CD4-positive, alpha-beta memory T cell (primary cell): ENCODE measurements around the gene SLC37A1. TPM values are rescaled to one million over a fixed set of nuclear protein-coding genes. Genes with fewer than 3 reads are reported as not detected.

Experiments used
- CTCF ChIA-PET: fragments of 350-600 bp; sonication (Branson Sonifier 250); formaldehyde crosslinking; loops from one replicate; lab custom pipeline; 2021; ENCODE audit warnings: inconsistent platforms; ENCODE audit not compliant: partially characterized antibody; lab: Charles Lee
- POLR2A ChIA-PET: fragments of 350-600 bp; sonication (Branson Sonifier 250); formaldehyde crosslinking; loops from one replicate; lab custom pipeline; 2021; ENCODE audit not compliant: partially characterized antibody; lab: Charles Lee
- DNase-seq, 5 donors: peaks; one replicate each; pipeline versions ENCODE4 v3.0.0 to v3.0.0-alpha.2; 2020 to 2022; ENCODE audit warnings: mixed read lengths in 1 of 5
- H3K27ac ChIP-seq: one replicate; pipeline ENCODE4 v1.7.0; 2013; ENCODE audit warnings: low read depth, low read length
- H3K27me3 ChIP-seq: 2 replicates; pipeline ENCODE4 v1.7.0; 2013; ENCODE audit warnings: mild to moderate bottlenecking, low read length, moderate library complexity; ENCODE audit not compliant: insufficient read depth
- H3K36me3 ChIP-seq: 2 replicates; pipeline ENCODE4 v1.7.0; 2013; ENCODE audit warnings: mild to moderate bottlenecking, low read length, moderate library complexity; ENCODE audit not compliant: insufficient read depth
- H3K4me1 ChIP-seq: 2 replicates; pipeline ENCODE4 v1.7.0; 2013; ENCODE audit warnings: mild to moderate bottlenecking, low read length, moderate library complexity; ENCODE audit not compliant: insufficient read depth
- H3K4me3 ChIP-seq, 2 donors: one replicate each; pipeline ENCODE4 v1.7.0; 2013; ENCODE audit warnings: low read length in 2 of 2, mild to moderate bottlenecking in 1 of 2
- H3K9me3 ChIP-seq, 2 donors: one replicate each; pipeline ENCODE4 v1.7.0; 2013; ENCODE audit warnings: low read length in 2 of 2, control low read depth in 1 of 2; ENCODE audit not compliant: control insufficient read depth in 1 of 2
- H3K27ac Mint-ChIP-seq, 7 donors: one replicate each; pipeline ENCODE4 v1.8.0; 2020 to 2021; ENCODE audit warnings: mixed read lengths in 7 of 7, mild to moderate bottlenecking in 6 of 7, inconsistent platforms in 3 of 7, moderate library complexity in 3 of 7
- H3K27me3 Mint-ChIP-seq, 2 donors: one replicate each; pipeline ENCODE4 v1.8.0; 2020 to 2021; ENCODE audit warnings: mixed read lengths in 2 of 2
- H3K36me3 Mint-ChIP-seq, 2 donors: one replicate each; pipeline ENCODE4 v1.8.0; 2020 to 2021; ENCODE audit warnings: mixed read lengths in 2 of 2, inconsistent platforms in 1 of 2, mild to moderate bottlenecking in 1 of 2
- H3K4me1 Mint-ChIP-seq, 4 donors: one replicate each; pipeline ENCODE4 v1.8.0; 2020 to 2021; ENCODE audit warnings: mixed read lengths in 4 of 4, mild to moderate bottlenecking in 1 of 4
- H3K4me3 Mint-ChIP-seq, 8 donors: one replicate each; pipeline ENCODE4 v1.8.0; 2020 to 2021; ENCODE audit warnings: mixed read lengths in 8 of 8, mild to moderate bottlenecking in 7 of 8, moderate library complexity in 6 of 8, inconsistent platforms in 3 of 8
- H3K9me3 Mint-ChIP-seq, 8 donors: one replicate each; pipeline ENCODE4 v1.8.0; 2020 to 2021; ENCODE audit warnings: mixed read lengths in 8 of 8, mild to moderate bottlenecking in 5 of 8, inconsistent platforms in 3 of 8, moderate library complexity in 1 of 8
- intact Hi-C: fragments of 100-400 bp; cut with micrococcal nuclease; formaldehyde crosslinking; loops from one replicate; pipeline ENCODE4 v1.15.1; 2023
- polyA plus RNA-seq, 2 donors: library from polyadenylated mRNA; unstranded; fragments of 300-500 nt; fragmentation: Illumina TruSeq; gene quantifications; one replicate each; pipeline ENCODE4 v1.2.3, GENCODE V29; 2021
- total RNA-seq, 2 experiments: library from RNA; stranded (reverse); gene quantifications; one replicate each; pipeline ENCODE4 v1.2.3, GENCODE V29; 2021

Gene SLC37A1
- total and polyA plus RNA-seq, 4 experiments from 2014 or later, result 4.7 to 18.5 (median 12.6) TPM

DNA sequence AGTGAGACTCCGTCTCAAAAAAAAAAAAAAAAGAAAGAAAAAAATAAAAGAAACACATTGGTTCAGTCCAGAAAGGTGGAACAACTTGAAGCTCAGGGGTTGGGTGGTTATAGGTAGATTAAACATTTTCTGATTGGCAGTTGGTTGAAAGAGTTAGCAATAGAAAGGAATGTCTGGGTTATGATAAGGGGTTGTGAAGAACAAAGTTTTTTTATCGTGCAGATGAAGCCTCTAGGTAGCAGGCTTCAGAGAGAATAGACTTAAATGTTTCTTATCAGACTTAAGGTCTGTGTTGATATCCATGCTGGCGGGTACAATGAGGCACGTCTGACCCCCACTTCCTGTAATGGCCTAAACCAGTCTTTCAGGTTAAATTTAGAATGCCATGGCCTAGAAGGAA, 94.8 kb downstream of the SLC37A1 start:
- Mint-ChIP-seq H3K9me3 (peaks cover 2 to 35% (median 21%) of the 10 kb centered on the region in 8 donors), H3K27ac (no peak overlapping the region), H3K4me3 (no peak overlapping the region), H3K27me3 (no peaks in the 10 kb centered on the region), H3K4me1 (peaks cover 0 to 12% (median 6%) of the 10 kb centered on the region in 4 donors), H3K36me3 (peaks cover 0 to 4% of the 10 kb centered on the region in 2 donors)
- Histone ChIP-seq H3K36me3 (no peaks in the 10 kb centered on the region), H3K4me1 (no peaks in the 10 kb centered on the region), H3K27ac (no peak overlapping the region), H3K9me3 (no peaks in the 10 kb centered on the region), H3K4me3 (no peak overlapping the region), H3K27me3 (no peaks in the 10 kb centered on the region)
- intact Hi-C loops, result no loop called here
- no peak for DNase-seq
- ChIA-PET POLR2A (no interaction called here), CTCF (no interaction called here)

DNA sequence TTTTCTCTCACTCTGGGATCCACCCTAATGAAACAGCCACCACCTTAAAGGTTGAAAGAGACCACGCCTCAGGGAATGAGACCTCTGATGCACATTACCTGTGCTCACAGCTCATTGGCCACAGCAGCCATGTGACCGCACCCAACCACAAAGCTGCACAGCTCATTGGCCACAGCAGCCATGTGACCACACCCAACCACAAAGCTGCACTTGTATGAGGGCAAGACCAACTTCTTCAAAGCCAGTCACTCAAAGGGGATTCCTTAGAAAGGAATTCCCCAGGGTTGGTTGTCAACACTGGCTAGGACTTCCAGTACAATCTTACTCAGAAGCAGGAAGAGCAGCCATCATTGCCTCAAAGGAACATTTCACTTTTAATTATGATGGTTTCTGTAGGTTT, 96.2 kb downstream of the SLC37A1 start:
- peaks cover 2 to 29% (median 16%) of the 10 kb centered on the region in 8 donors for H3K9me3 Mint-ChIP-seq
- peak; percentile 12 to 72 (median 35) for DNase-seq
- H3K27ac Mint-ChIP-seq, result peak overlapping the region in 3 of 7 donors; percentile 17 to 57 (median 52)
- H3K4me1 ChIP-seq, result peaks cover 13% of the 10 kb centered on the region
- no peak overlapping the region for H3K27ac ChIP-seq
- H3K27me3 Mint-ChIP-seq, result no peaks in the 10 kb centered on the region
- intact Hi-C loops, result no loop called here
- peaks cover 0 to 4% of the 10 kb centered on the region in 2 donors for H3K36me3 Mint-ChIP-seq
- H3K4me3 ChIP-seq, result no peak overlapping the region
- ChIA-PET CTCF (no interaction called here), POLR2A (no interaction called here)
- no peaks in the 10 kb centered on the region for H3K36me3 ChIP-seq
- H3K4me3 Mint-ChIP-seq, result no peak overlapping the region
- peaks cover 0 to 14% (median 13%) of the 10 kb centered on the region in 4 donors for H3K4me1 Mint-ChIP-seq
- H3K27me3 ChIP-seq, result no peaks in the 10 kb centered on the region
- H3K9me3 ChIP-seq, result no peaks in the 10 kb centered on the region

DNA sequence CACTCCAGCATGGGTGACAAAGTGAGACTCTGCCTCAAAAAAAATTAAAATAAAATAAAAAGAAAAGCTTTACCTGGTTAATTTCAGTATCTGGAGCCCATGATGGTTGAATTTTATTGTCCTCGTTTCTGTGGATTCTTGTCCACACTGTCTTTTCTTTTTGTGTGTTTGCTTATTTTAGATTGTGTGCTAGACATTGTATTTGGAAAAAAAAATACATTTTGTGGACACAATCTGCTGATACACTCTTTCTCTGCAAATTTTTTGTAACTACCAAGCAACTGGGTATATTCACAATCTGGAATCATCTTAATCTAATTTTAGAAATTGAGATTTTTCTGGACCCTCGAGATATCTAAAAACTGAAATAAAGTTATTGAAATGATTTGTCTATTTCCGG, 98.2 kb downstream of the SLC37A1 start:
- intact Hi-C loops, result no loop called here
- CTCF ChIA-PET, result no interaction called here

DNA sequence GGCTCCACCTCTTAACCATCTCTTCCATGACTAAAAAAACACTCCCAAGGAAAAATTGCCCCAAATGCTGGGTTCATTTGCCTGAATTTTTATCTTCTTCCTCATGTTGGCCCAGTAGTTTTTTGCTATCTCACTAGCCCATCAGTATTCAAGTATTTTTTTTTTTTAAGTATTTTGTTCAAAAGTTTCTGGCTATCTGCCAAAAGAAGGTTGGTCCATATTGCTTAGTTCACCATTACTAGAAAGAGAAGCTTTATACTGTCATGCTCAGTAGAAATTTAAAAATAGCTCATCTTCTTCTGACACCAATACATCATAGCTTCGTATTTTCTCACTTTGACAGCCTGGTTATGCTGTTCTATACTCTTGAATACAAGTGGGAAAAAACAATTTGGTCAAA, 98.7 kb downstream of the SLC37A1 start:
- no peaks in the 10 kb centered on the region for H3K27me3 ChIP-seq
- H3K4me1 ChIP-seq, result peaks cover 35% of the 10 kb centered on the region
- no peak overlapping the region for H3K27ac ChIP-seq
- no peaks in the 10 kb centered on the region for H3K36me3 ChIP-seq
- ChIA-PET POLR2A (no interaction called here), CTCF (no interaction called here)
- no peaks in the 10 kb centered on the region for H3K9me3 ChIP-seq
- DNase-seq, result no peak
- Mint-ChIP-seq H3K4me1 (peaks cover 0 to 17% (median 13%) of the 10 kb centered on the region in 4 donors), H3K4me3 (peak overlapping the region in 1 of 8 donors; percentile 28), H3K9me3 (peaks cover 0 to 16% (median 5%) of the 10 kb centered on the region in 8 donors), H3K27me3 (no peaks in the 10 kb centered on the region), H3K27ac (no peak overlapping the region), H3K36me3 (no peaks in the 10 kb centered on the region)
- intact Hi-C loops, result no loop called here
- H3K4me3 ChIP-seq, result no peak overlapping the region

More for the DNA sequence above, 98.2 kb downstream of the SLC37A1 start:
- no peak overlapping the region for H3K4me3 Mint-ChIP-seq
- H3K36me3 Mint-ChIP-seq, result no peaks in the 10 kb centered on the region
- peaks cover 0 to 16% (median 13%) of the 10 kb centered on the region in 4 donors for H3K4me1 Mint-ChIP-seq
- H3K9me3 Mint-ChIP-seq, result peaks cover 0 to 16% (median 6%) of the 10 kb centered on the region in 8 donors
- no peaks in the 10 kb centered on the region for H3K27me3 Mint-ChIP-seq
- H3K36me3 ChIP-seq, result no peaks in the 10 kb centered on the region
- H3K4me3 ChIP-seq, result no peak overlapping the region
- no peak for DNase-seq
- H3K4me1 ChIP-seq, result peaks cover 34% of the 10 kb centered on the region
- no peak overlapping the region for H3K27ac Mint-ChIP-seq
- no peak overlapping the region for H3K27ac ChIP-seq
- no peaks in the 10 kb centered on the region for H3K27me3 ChIP-seq
- H3K9me3 ChIP-seq, result no peaks in the 10 kb centered on the region
- POLR2A ChIA-PET, result no interaction called here

DNA sequence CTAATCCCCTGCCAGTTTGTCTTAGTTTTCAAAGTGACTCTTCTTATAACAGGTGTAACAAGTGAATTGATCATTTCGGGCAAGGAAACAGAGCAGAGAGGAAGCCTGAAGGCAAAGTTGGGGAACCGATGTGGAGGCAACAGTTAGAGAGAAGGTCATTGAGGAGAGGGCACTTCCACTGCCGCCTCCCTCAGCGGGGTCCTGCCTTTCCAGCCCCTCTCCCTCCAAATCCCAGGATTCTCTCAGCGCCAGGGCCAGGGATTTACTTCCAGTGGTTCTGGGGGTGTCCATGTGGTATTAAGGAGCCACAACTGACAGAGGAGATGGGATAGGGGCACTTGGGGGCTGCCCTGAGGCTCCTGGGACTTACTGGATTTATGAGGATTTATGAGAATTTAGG, 100.1 kb downstream of the SLC37A1 start:
- Mint-ChIP-seq H3K36me3 (no peaks in the 10 kb centered on the region), H3K4me1 (peaks cover 3 to 17% (median 13%) of the 10 kb centered on the region in 4 donors), H3K4me3 (peak overlapping the region in 2 of 8 donors; percentile 3 to 36), H3K27me3 (peaks cover 0 to 4% of the 10 kb centered on the region in 2 donors), H3K27ac (no peak overlapping the region), H3K9me3 (peaks cover 0 to 16% (median 5%) of the 10 kb centered on the region in 8 donors)
- Histone ChIP-seq H3K27me3 (no peaks in the 10 kb centered on the region), H3K4me3 (no peak overlapping the region), H3K4me1 (peaks cover 35% of the 10 kb centered on the region), H3K27ac (no peak overlapping the region), H3K9me3 (no peaks in the 10 kb centered on the region), H3K36me3 (no peaks in the 10 kb centered on the region)
- CTCF ChIA-PET, result interaction anchor here (1.6 kb wide), 1 partner anchor 21 kb away, joined by 4 read pairs; no protein-coding TSS in a partner anchor
- no peak for DNase-seq
- intact Hi-C loops, result no loop called here
- POLR2A ChIA-PET, result no interaction called here

DNA sequence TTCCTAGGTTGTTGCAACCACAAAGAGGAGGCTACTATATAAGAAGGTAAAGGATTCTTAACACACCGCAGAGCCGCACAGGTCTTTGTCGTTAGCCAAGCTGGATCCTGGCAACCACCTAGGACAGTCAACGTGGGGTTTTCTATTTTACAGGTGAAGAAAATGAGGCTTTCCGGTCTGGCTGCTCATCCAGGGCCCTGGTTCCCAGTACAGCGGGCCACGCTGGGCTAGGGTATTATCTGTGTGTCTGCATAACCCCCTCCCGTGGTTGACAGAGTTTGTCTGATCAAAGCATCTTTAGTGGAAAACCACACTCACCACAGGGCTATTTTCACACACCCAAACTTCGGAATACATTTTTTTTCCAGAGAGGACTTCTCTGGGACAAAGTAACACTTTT, 100.7 kb downstream of the SLC37A1 start:
- peaks cover 3 to 17% (median 10%) of the 10 kb centered on the region in 4 donors for H3K4me1 Mint-ChIP-seq
- no peaks in the 10 kb centered on the region for H3K36me3 ChIP-seq
- H3K4me3 ChIP-seq, result peak overlapping the region in 1 of 2 donors; percentile 37
- peaks cover 0 to 4% of the 10 kb centered on the region in 2 donors for H3K27me3 Mint-ChIP-seq
- DNase-seq, result peak in 4 of 5 donors; percentile 63 to 85 (median 69)
- intact Hi-C loops, result no loop called here
- H3K27ac ChIP-seq, result peak overlapping the region; percentile 53
- H3K36me3 Mint-ChIP-seq, result no peaks in the 10 kb centered on the region
- H3K9me3 ChIP-seq, result no peaks in the 10 kb centered on the region
- H3K27ac Mint-ChIP-seq, result no peak overlapping the region
- H3K9me3 Mint-ChIP-seq, result peaks cover 0 to 16% (median 5%) of the 10 kb centered on the region in 8 donors
- CTCF ChIA-PET, result interaction anchor here (1.0 to 1.6 kb wide), 2 partner anchors 21 to 67 kb away, joined by 3 to 4 read pairs; no protein-coding TSS in a partner anchor
- H3K27me3 ChIP-seq, result no peaks in the 10 kb centered on the region
- H3K4me3 Mint-ChIP-seq, result no peak overlapping the region
- H3K4me1 ChIP-seq, result peaks cover 35% of the 10 kb centered on the region
- POLR2A ChIA-PET, result no interaction called here

DNA sequence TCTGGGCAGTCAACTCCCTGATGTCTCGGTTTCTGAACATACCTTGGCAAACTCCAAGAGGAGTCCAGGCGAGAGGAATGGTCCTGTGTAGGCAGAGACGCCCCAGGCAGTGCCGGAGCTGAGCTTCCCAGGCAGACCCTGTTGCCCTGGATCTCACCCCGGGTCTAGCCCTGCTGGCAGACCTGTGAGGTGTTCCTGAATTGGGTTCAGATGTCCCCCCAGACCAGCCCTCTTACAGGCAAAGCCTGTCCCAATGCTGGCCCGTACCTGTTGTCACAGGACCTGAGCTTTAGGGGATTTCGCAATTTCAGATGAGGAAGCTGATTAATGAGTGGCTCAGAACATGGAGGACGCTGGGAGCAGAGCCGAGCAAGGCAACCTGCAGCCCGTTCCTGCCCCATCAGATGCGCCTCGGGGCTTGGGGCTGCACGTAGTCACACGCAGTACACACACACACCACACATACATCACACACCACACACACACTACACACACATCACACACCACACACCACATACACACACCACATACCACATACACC, 101.2 kb downstream of the SLC37A1 start:
- H3K27me3 ChIP-seq, result no peaks in the 10 kb centered on the region
- H3K27ac ChIP-seq, result peak overlapping the region; percentile 53
- peaks cover 0 to 4% of the 10 kb centered on the region in 2 donors for H3K27me3 Mint-ChIP-seq
- DNase-seq, result peak; percentile 58 to 78 (median 68)
- no peaks in the 10 kb centered on the region for H3K9me3 ChIP-seq
- H3K36me3 Mint-ChIP-seq, result no peaks in the 10 kb centered on the region
- ChIA-PET POLR2A (no interaction called here), CTCF (interaction anchor here (1.0 to 1.6 kb wide), 2 partner anchors 22 to 66 kb away, joined by 3 to 4 read pairs; no protein-coding TSS in a partner anchor)
- H3K4me3 Mint-ChIP-seq, result no peak overlapping the region
- no peak overlapping the region for H3K27ac Mint-ChIP-seq
- intact Hi-C loops, result loop anchor here (5.0 kb wide), 1 partner anchor 217 kb away; no protein-coding TSS in a partner anchor
- H3K36me3 ChIP-seq, result no peaks in the 10 kb centered on the region
- H3K4me1 Mint-ChIP-seq, result peaks cover 3 to 17% (median 8%) of the 10 kb centered on the region in 4 donors
- H3K4me3 ChIP-seq, result peak overlapping the region in 1 of 2 donors; percentile 37
- peaks cover 35% of the 10 kb centered on the region for H3K4me1 ChIP-seq
- peaks cover 0 to 13% (median 5%) of the 10 kb centered on the region in 8 donors for H3K9me3 Mint-ChIP-seq
